RWPE2 (cell line): ENCODE data around the gene CDC42BPB.
"Not testable (repeated sequence)": the region's sequence is repeated elsewhere in the genome, so short reads cannot be mapped to it uniquely, and the experiment has no call there.

Experiments
- ATAC-seq: fragments of 200-7000 bp; cut with Tn5 transposase; 3 replicates; pipeline ENCODE4 v1.9.1; 2021; ENCODE audit warnings: low read depth
- DNase-seq: peaks from one replicate; pipeline ENCODE4 v3.0.0-alpha.2; 2020; ENCODE audit warnings: low spot score
- H3K27ac ChIP-seq: fragments of 450-650 bp; 2 replicates; pipeline ENCODE4 v1.5.1; 2017; ENCODE audit warnings: mild to moderate bottlenecking; ENCODE audit not compliant: poor library complexity, severe bottlenecking
- H3K27me3 ChIP-seq: fragments of 250-450 bp; sonication (Bioruptor Pico); 2 replicates; pipeline ENCODE4 v1.5.1; 2021; ENCODE audit warnings: mild to moderate bottlenecking, moderate library complexity; ENCODE audit not compliant: insufficient read depth, poor library complexity, severe bottlenecking
- H3K36me3 ChIP-seq: fragments of 250-450 bp; sonication (Bioruptor Pico); 2 replicates; pipeline ENCODE4 v1.5.1; 2020; ENCODE audit warnings: low read depth, mild to moderate bottlenecking, moderate library complexity
- H3K4me1 ChIP-seq: fragments of 250-450 bp; sonication (Bioruptor Pico); 2 replicates; pipeline ENCODE4 v1.5.1; 2021; ENCODE audit warnings: mild to moderate bottlenecking, moderate library complexity; ENCODE audit not compliant: insufficient read depth, poor library complexity, severe bottlenecking
- H3K4me3 ChIP-seq: fragments of 250-450 bp; sonication (Bioruptor Pico); 2 replicates; pipeline ENCODE4 v1.5.1; 2021; ENCODE audit warnings: mild to moderate bottlenecking, moderate library complexity; ENCODE audit not compliant: severe bottlenecking
- H3K9me3 ChIP-seq: fragments of 250-450 bp; sonication (Bioruptor Pico); 2 replicates; pipeline ENCODE4 v1.5.1; 2021; ENCODE audit warnings: mild to moderate bottlenecking, moderate library complexity; ENCODE audit not compliant: severe bottlenecking
- CTCF ChIP-seq: fragments of 450-650 bp; IDR thresholded peaks from one replicate; pipeline ENCODE4 v1.5.1; 2017; ENCODE audit warnings: mild to moderate bottlenecking, moderate library complexity; ENCODE audit not compliant: poor library complexity, severe bottlenecking

The CDC42BPB gene

GRCh38 chr14:103056322-103057027 is 874 bp downstream of the CDC42BPB start:
- Histone ChIP-seq H3K27ac (peak overlapping the region; percentile 80), H3K36me3 (peaks cover 14% of the 10 kb centered on the region), H3K4me1 (peaks cover 12% of the 10 kb centered on the region), H3K9me3 (no peaks in the 10 kb centered on the region), H3K27me3 (no peaks in the 10 kb centered on the region), H3K4me3 (peak overlapping the region; percentile 80)
- ATAC-seq: peak; percentile 38
- TF ChIP-seq CTCF: no peak
- peak; percentile 87 for DNase-seq

GRCh38 chr14:103055695-103056094 is 1.7 kb downstream of the CDC42BPB start:
- H3K36me3 ChIP-seq: peaks cover 14% of the 10 kb centered on the region
- peak overlapping the region; percentile 80 for H3K27ac ChIP-seq
- peak overlapping the region; percentile 80 for H3K4me3 ChIP-seq
- ATAC-seq: no peak
- peak; percentile 3 for DNase-seq
- peaks cover 12% of the 10 kb centered on the region for H3K4me1 ChIP-seq
- H3K27me3 ChIP-seq: no peaks in the 10 kb centered on the region
- H3K9me3 ChIP-seq: no peaks in the 10 kb centered on the region
- no peak for TF ChIP-seq CTCF

GRCh38 chr14:103052407-103052806 is 4.9 kb downstream of the CDC42BPB start:
- Histone ChIP-seq H3K9me3 (no peaks in the 10 kb centered on the region), H3K4me3 (no peak overlapping the region), H3K36me3 (peaks cover 22% of the 10 kb centered on the region), H3K4me1 (peaks cover 12% of the 10 kb centered on the region), H3K27ac (no peak overlapping the region), H3K27me3 (no peaks in the 10 kb centered on the region)
- DNase-seq (peak; percentile 41), ATAC-seq (no peak)
- TF ChIP-seq CTCF: no peak

GRCh38 chr14:103050935-103051334 is 6.4 kb downstream of the CDC42BPB start:
- H3K4me3 ChIP-seq: no peak overlapping the region
- H3K4me1 ChIP-seq: peaks cover 11% of the 10 kb centered on the region
- no peak for TF ChIP-seq CTCF
- no peaks in the 10 kb centered on the region for H3K27me3 ChIP-seq
- H3K9me3 ChIP-seq: no peaks in the 10 kb centered on the region
- DNase-seq (no peak), ATAC-seq (no peak)
- peaks cover 23% of the 10 kb centered on the region for H3K36me3 ChIP-seq
- H3K27ac ChIP-seq: no peak overlapping the region

- H3K27me3 ChIP-seq, ATAC-seq, H3K9me3 ChIP-seq, H3K4me1 ChIP-seq, H3K27ac ChIP-seq, H3K4me3 ChIP-seq: not testable (repeated sequence)
- H3K36me3 ChIP-seq: peaks cover 29% of the 10 kb centered on the region
- DNase-seq: peak; percentile 18
These were observed 9.9 kb downstream of the CDC42BPB start for GRCh38 chr14:103047453-103047852.
